ENCODE data around the gene TLCD1. TPM values are rescaled to one million over a fixed set of nuclear protein-coding genes. Genes with fewer than 3 reads are reported as not detected.

TLCD1 gene
- total RNA-seq, 1 experiment from 2014 or later, result 7.1 TPM

GRCh38 chr17:28686296-28686695, 39.7 kb downstream of the TLCD1 start:
- CTCF ChIA-PET, result no interaction called here
- Histone ChIP-seq H3K4me1 (ENCODE audit: insufficient read depth, low read length) (no peaks in the 10 kb centered on the region), H3K9ac (ENCODE audit: low read length) (no peak overlapping the region), H4K20me1 (ENCODE audit: low read length) (no peaks in the 10 kb centered on the region), H3K4me2 (ENCODE audit: low read length) (no peak overlapping the region), H3K27me3 (ENCODE audit: low read length) (no peaks in the 10 kb centered on the region), H2AFZ (ENCODE audit: low read length) (no peak overlapping the region), H3F3A (ENCODE audit: low read length, unreplicated experiment) (no peaks in the 10 kb centered on the region), H3K4me3 (ENCODE audit: low read length) (no peak overlapping the region), H3K36me3 (ENCODE audit: low read depth, low read length) (peaks cover 60% of the 10 kb centered on the region), H3K79me2 (ENCODE audit: low read length) (no peaks in the 10 kb centered on the region), H3K27ac (ENCODE audit: low read length) (no peak overlapping the region), H3K9me2 (replicated peaks; ENCODE audit: low read length) (no peaks in the 10 kb centered on the region), H3K9me3 (ENCODE audit: low read length) (no peaks in the 10 kb centered on the region)
- intact Hi-C loops (cut with micrococcal nuclease), result no loop called here
- POLR2A ChIA-PET (ENCODE audit: unreplicated experiment), result no interaction called here
- ATAC-seq (no peak), DNase-seq (no peak)
- no TSS peak for BruUV-seq (replicated peaks)
- TF ChIP-seq EZH2phosphoT487 (IDR thresholded peaks at IDR 0.05; ENCODE audit: borderline replicate concordance, low read length), result no peak
- no peak for TF ChIP-seq EZH2 (IDR thresholded peaks at IDR 0.05; ENCODE audit: low read length, unreplicated experiment)
- no peak for TF ChIP-seq CTCF (conservative IDR thresholded peaks at IDR 0.05; ENCODE audit: low read depth, low read length)

DNA sequence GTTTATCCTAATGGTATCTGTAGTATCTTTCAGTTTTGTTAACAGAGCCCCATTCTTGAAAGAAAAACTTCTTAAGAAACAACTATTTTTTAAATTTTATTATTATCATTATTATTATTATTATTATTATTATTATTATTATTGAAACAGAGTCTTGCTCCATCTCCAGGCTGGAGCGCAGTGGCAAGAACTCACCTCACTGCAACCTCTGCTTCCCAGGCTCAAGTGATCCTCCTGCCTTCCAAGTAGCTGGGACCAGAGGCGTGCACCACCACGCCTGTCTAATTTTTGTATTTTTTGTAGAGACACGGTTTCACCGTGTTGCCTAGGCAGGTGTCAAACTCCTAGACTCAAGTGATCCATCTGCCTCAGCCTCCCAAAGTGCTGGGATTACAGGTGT, 40.7 kb downstream of the TLCD1 start:
- Histone ChIP-seq H3K4me1 (ENCODE audit: insufficient read depth, low read length) (no peaks in the 10 kb centered on the region), H3K79me2 (ENCODE audit: low read length) (no peaks in the 10 kb centered on the region), H3K27ac (ENCODE audit: low read length) (no peak overlapping the region), H3K9ac (ENCODE audit: low read length) (no peak overlapping the region), H2AFZ (ENCODE audit: low read length) (no peak overlapping the region), H3K4me2 (ENCODE audit: low read length) (no peak overlapping the region), H3K27me3 (ENCODE audit: low read length) (no peaks in the 10 kb centered on the region), H3K9me3 (ENCODE audit: low read length) (no peaks in the 10 kb centered on the region), H3K36me3 (ENCODE audit: low read depth, low read length) (peaks cover 56% of the 10 kb centered on the region), H4K20me1 (ENCODE audit: low read length) (no peaks in the 10 kb centered on the region), H3K9me2 (replicated peaks; ENCODE audit: low read length) (no peaks in the 10 kb centered on the region), H3K4me3 (ENCODE audit: low read length) (no peak overlapping the region), H3F3A (ENCODE audit: low read length, unreplicated experiment) (no peaks in the 10 kb centered on the region)
- intact Hi-C loops (cut with micrococcal nuclease), result no loop called here
- ChIA-PET POLR2A (ENCODE audit: unreplicated experiment) (no interaction called here), CTCF (no interaction called here)
- TF ChIP-seq EZH2 (IDR thresholded peaks at IDR 0.05; ENCODE audit: low read length, unreplicated experiment) (no peak), CTCF (conservative IDR thresholded peaks at IDR 0.05; ENCODE audit: low read depth, low read length) (no peak), EZH2phosphoT487 (IDR thresholded peaks at IDR 0.05; ENCODE audit: borderline replicate concordance, low read length) (no peak)
- DNase-seq (no peak), ATAC-seq (no peak)
- BruUV-seq (replicated peaks), result no TSS peak

GRCh38 chr17:28684963-28685362, 41.1 kb downstream of the TLCD1 start:
- Histone ChIP-seq H3F3A (ENCODE audit: low read length, unreplicated experiment) (no peaks in the 10 kb centered on the region), H3K9me2 (replicated peaks; ENCODE audit: low read length) (no peaks in the 10 kb centered on the region), H3K4me2 (ENCODE audit: low read length) (no peak overlapping the region), H3K27me3 (ENCODE audit: low read length) (no peaks in the 10 kb centered on the region), H3K4me3 (ENCODE audit: low read length) (no peak overlapping the region), H3K36me3 (ENCODE audit: low read depth, low read length) (peaks cover 53% of the 10 kb centered on the region), H3K79me2 (ENCODE audit: low read length) (no peaks in the 10 kb centered on the region), H3K9ac (ENCODE audit: low read length) (no peak overlapping the region), H3K27ac (ENCODE audit: low read length) (no peak overlapping the region), H3K9me3 (ENCODE audit: low read length) (no peaks in the 10 kb centered on the region), H4K20me1 (ENCODE audit: low read length) (no peaks in the 10 kb centered on the region), H2AFZ (ENCODE audit: low read length) (no peak overlapping the region), H3K4me1 (ENCODE audit: insufficient read depth, low read length) (no peaks in the 10 kb centered on the region)
- no TSS peak for BruUV-seq (replicated peaks)
- POLR2A ChIA-PET (ENCODE audit: unreplicated experiment), result no interaction called here
- intact Hi-C loops (cut with micrococcal nuclease), result no loop called here
- TF ChIP-seq EZH2 (IDR thresholded peaks at IDR 0.05; ENCODE audit: low read length, unreplicated experiment), result no peak
- no peak for TF ChIP-seq EZH2phosphoT487 (IDR thresholded peaks at IDR 0.05; ENCODE audit: borderline replicate concordance, low read length)
- TF ChIP-seq CTCF (conservative IDR thresholded peaks at IDR 0.05; ENCODE audit: low read depth, low read length), result 0 out of 2 replicates have a peak, but pooled peaks have one; percentile 8
- ATAC-seq (no peak), DNase-seq (peak; percentile 10)
- CTCF ChIA-PET, result no interaction called here

Measured in PC-3 (cell line).